HFF-Myc (cell line): ENCODE data around the gene SMYD3.

Experiments
- DNase-seq: peaks from one replicate; pipeline ENCODE4 v3.0.0-alpha.2; 2011; ENCODE audit warnings: low read depth; ENCODE audit errors: extremely low read depth
- H3K4me3 ChIP-seq: replicated peaks from 2 replicates; pipeline ENCODE4 v1.5.1; 2011; ENCODE audit warnings: low read depth, mild to moderate bottlenecking, control low read depth, low read length
- TF ChIP-seq, protein P1 (sequence below): IDR thresholded peaks from 2 replicates; pipeline ENCODE4 v1.5.1; 2012; ENCODE audit warnings: mild to moderate bottlenecking, low read depth, low read length, control low read depth; ENCODE audit errors: missing control alignments

The SMYD3 gene

DNA sequence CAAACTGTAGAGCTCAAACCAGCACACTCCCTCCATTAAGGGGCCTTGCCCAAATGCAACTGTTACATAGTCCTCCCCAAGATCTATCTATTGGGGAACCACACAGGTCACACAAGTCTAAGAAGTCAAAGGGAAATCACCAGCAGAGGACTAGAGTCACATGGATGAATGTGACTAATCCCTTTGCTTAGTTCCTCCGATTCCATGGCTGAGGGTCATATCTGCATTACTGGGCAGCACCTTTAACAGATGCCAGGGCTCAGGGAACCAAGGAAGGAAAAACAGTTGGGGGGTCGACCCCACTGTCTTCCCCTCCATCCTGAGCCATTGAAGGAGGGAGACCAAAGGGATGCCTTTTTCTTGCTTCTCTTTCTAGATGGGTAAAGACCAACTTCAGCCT is 23.4 kb upstream of the SMYD3 start:
- no peak overlapping the region for H3K4me3 ChIP-seq
- TF ChIP-seq, protein P1, sequence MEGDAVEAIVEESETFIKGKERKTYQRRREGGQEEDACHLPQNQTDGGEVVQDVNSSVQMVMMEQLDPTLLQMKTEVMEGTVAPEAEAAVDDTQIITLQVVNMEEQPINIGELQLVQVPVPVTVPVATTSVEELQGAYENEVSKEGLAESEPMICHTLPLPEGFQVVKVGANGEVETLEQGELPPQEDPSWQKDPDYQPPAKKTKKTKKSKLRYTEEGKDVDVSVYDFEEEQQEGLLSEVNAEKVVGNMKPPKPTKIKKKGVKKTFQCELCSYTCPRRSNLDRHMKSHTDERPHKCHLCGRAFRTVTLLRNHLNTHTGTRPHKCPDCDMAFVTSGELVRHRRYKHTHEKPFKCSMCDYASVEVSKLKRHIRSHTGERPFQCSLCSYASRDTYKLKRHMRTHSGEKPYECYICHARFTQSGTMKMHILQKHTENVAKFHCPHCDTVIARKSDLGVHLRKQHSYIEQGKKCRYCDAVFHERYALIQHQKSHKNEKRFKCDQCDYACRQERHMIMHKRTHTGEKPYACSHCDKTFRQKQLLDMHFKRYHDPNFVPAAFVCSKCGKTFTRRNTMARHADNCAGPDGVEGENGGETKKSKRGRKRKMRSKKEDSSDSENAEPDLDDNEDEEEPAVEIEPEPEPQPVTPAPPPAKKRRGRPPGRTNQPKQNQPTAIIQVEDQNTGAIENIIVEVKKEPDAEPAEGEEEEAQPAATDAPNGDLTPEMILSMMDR: no peak
- DNase-seq: no peak

DNA sequence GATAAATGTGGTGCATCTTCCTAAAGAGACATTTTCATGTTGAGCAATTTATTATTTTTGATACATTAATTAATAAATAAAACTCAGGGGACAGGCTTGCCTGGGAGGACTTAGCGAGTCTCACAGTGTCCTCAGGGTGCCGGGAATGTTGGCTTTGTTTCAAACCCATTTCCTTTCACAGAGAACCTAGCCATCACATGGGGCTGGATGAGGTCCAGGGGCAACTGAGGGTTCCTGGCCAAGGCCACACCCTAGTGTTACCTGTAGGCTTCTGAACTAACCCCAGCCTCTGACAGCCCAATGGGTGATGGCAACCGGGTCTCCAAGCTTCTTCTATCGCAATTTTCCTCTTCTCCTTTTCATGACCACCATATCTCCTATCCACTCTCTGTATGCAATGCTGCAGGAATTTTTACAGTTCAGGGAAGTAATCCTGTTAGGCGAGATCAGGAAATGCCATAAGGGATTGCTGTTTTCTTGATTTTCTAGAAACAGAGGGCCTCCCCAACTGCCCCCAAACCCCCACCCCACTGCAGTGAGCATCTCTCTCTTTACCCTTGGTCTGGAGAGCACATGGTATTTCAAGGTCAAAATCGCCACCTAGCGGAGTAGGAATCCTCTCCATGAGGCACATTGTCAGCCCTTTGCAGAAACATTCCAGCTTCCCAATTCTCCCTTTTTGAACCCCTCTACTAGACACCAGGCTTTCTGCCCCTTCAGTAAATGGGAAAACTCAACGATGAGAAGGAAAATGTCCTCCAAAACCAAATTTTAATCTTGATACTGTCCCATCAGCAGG is 22.1 kb upstream of the SMYD3 start:
- no peak overlapping the region for H3K4me3 ChIP-seq
- TF ChIP-seq, protein P1: no peak
- DNase-seq: no peak

DNA sequence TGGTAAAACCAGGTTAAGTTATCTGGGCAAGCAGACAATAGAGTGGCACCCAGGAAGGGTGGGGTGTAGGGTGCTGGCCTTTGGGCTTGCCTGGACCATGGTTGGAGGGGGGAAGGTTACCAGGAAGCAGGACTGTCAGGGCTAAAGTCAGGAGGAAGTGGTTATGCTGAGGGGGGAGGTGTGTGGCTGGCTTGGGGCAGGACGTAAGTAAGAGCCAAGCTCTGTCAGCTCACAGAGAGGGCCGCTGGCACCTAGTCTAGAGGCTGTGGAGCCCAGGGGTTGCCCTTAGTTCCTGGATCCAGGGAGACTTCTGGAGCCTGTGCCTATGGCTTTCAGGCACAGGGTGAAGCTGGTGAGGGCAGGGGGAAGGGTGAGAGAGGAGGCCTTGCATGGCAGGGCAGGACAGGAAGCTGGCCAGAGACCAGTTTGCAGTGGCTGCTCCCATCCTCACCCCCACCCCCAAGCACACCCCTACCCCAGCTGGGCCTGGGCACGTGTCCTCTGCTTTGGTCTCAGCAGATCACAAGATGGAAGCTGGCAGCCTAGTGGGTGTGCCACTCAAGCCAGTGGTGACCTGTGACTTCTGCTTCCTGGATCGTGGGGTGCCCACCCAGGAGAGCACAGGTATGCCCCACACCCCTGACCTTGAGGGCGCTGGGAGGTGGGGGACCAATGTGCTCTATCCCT is 20.5 kb upstream of the SMYD3 start:
- no peak for DNase-seq
- TF ChIP-seq, protein P1: no peak
- no peak overlapping the region for H3K4me3 ChIP-seq

DNA sequence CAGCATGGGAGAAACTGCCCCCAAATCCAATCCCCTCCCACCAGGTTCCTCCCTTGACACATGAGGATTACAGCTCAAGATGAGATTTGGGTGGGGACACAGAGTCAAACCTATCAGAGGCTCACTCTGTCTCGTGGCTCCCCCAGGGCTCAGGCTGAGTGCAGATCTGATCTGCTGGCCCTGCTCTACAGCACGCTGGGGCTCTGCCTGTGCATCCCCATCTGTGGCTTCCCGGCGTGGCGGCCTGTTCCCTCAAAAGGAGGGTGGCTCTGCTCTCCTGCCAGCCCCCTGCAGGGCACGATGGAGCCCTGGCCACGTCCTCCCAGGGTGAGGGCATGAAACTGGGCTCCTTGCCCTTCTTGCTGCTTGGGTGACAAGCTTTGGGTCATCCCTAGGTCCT is 19.8 kb upstream of the SMYD3 start:
- no peak for DNase-seq
- no peak overlapping the region for H3K4me3 ChIP-seq
- TF ChIP-seq, protein P1: no peak

DNA sequence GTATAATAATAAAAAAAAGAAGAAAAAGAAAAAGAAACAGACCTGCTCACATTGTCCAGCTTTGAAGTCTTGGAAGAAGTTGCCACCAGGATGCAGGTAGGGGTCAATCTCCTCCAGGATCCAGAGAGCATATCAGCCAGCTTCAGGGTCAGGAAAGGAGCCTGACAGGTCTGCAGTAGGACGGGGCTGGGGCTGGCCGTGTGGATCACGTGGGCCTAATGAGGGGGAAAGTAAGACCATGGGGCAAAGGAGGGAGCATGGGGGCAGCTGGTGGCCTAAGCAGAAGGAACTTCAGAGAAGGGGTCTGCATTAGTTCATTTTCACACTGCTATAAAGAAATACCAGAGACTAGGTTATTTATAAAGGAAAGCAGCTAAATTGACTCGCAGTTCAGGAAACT is 19.3 kb upstream of the SMYD3 start:
- no peak for DNase-seq
- H3K4me3 ChIP-seq: no peak overlapping the region
- TF ChIP-seq, protein P1: no peak

DNA sequence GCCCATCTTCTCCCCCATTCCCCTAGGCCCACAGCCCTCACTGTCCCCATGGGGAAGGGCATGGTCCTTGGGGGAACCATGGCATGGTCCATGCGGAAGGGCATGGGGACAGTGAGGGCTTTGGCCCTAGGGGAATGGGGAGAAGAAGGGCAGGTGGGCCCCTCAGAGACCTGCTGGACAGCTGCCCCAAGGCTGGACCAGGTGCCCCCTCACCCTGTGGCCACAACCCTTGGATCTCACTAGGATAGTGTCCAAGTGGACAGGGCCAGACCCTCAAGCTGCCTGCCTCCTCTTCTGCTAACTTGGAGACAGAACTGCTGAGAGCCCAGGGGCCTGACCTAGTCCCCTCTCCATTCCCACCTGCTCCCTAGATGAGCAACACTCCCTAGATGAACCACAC is 12.4 kb upstream of the SMYD3 start:
- TF ChIP-seq, protein P1: no peak

More for the DNA sequence above, 12.4 kb upstream of the SMYD3 start:
- no peak overlapping the region for H3K4me3 ChIP-seq
- DNase-seq: no peak
